Measurements from ENCODE around the gene BMP6.

- TF ChIP-seq POLR2A (IDR thresholded peaks at IDR 0.05) (no peak), CTCF (IDR thresholded peaks at IDR 0.05) (no peak)
These were observed 22.1 kb downstream of the BMP6 start for GRCh38 chr6:7747901-7748504.

Data from vagina (tissue), 2 donors.